Measurements from ENCODE around the gene RFNG. TPM values are rescaled to one million over a fixed set of nuclear protein-coding genes. Genes with fewer than 3 reads are reported as not detected.

The RFNG gene
- polyA plus RNA-seq, 4 donors = 35.4 to 43.8 (median 39.2) TPM

GRCh38 chr17:82020572-82021106 lies 31.0 kb downstream of the RFNG start:
- FAIRE-seq = no peak
- peaks cover 0 to 50% (median 0%) of the 10 kb centered on the region in 3 donors for H3K36me3 ChIP-seq (ENCODE audit: control insufficient read depth in 3 of 3, insufficient read depth in 2 of 3, low read depth in 1 of 3, low read length in 3 of 3)
- no peak overlapping the region for H3K27ac ChIP-seq (ENCODE audit: low read depth in 1 of 3, low read length in 2 of 3)
- no peak overlapping the region for H3K4me3 ChIP-seq (ENCODE audit: low read depth in 1 of 3, low read length in 3 of 3)
- peaks cover 2 to 35% (median 5%) of the 10 kb centered on the region in 3 donors for H3K4me1 ChIP-seq (ENCODE audit: control insufficient read depth in 3 of 3, insufficient read depth in 2 of 3, low read depth in 1 of 3, low read length in 2 of 3)
- WGBS, 3 donors = 57 to 79% (median 72%) methylated on average over 13 to 14 of the region's 14 CpGs
- H3K27me3 ChIP-seq (ENCODE audit: control insufficient read depth in 3 of 3, insufficient read depth in 3 of 3, low read length in 3 of 3) = no peaks in the 10 kb centered on the region
- H3K9me3 ChIP-seq (ENCODE audit: control insufficient read depth in 2 of 2, insufficient read depth in 1 of 2, low read depth in 1 of 2, low read length in 1 of 2) = no peaks in the 10 kb centered on the region
- no peak for DNase-seq

GRCh38 chr17:82019690-82020571 lies 31.7 kb downstream of the RFNG start:
- no peak overlapping the region for H3K27ac ChIP-seq (ENCODE audit: low read depth in 1 of 3, low read length in 2 of 3)
- H3K9me3 ChIP-seq (ENCODE audit: control insufficient read depth in 2 of 2, insufficient read depth in 1 of 2, low read depth in 1 of 2, low read length in 1 of 2) = no peaks in the 10 kb centered on the region
- peaks cover 0 to 47% (median 0%) of the 10 kb centered on the region in 3 donors for H3K36me3 ChIP-seq (ENCODE audit: control insufficient read depth in 3 of 3, insufficient read depth in 2 of 3, low read depth in 1 of 3, low read length in 3 of 3)
- WGBS, 3 donors = 42 to 59% (median 53%) methylated on average over 34 of the region's 34 CpGs
- no peaks in the 10 kb centered on the region for H3K27me3 ChIP-seq (ENCODE audit: control insufficient read depth in 3 of 3, insufficient read depth in 3 of 3, low read length in 3 of 3)
- DNase-seq (peak; percentile 68 to 72), FAIRE-seq (no peak)
- no peak overlapping the region for H3K4me3 ChIP-seq (ENCODE audit: low read depth in 1 of 3, low read length in 3 of 3)
- H3K4me1 ChIP-seq (ENCODE audit: control insufficient read depth in 3 of 3, insufficient read depth in 2 of 3, low read depth in 1 of 3, low read length in 2 of 3) = peaks cover 2 to 35% (median 5%) of the 10 kb centered on the region in 3 donors

DNA sequence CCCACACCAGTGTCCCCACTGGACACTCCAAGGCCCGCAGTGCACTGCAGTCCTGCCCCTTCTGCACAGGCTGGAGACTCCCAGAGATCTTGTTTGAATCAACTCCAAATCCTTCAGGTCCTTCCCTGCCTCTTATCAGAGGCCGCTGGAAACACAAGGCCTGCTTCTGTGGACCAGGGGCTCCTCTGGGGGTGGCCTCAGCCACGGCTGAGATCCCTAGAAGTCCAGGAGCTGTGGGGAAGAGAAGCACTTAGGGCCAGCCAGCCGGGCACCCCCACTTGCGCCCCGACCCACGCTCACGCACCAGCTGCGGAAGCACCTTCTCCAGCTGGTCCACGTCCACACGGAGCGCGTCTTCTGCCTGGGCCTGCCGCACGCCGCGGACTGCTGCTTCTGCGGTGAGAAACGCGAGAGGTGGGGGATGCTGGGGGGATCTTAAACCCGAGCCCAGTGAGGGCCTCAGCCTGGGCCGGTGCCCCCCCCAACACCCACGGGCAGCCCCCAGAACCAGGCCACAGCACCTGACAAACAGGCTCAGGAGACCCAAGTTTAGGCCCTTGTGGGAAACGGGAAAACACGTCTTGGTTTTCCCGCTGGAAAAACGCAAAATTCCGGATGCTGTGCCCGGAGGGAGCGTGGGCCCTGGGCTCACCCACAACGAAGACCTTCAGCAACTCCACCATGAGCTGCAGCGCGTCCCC lies 32.5 kb downstream of the RFNG start:
- FAIRE-seq (no peak), DNase-seq (no peak)
- H3K4me3 ChIP-seq (ENCODE audit: low read depth in 1 of 3, low read length in 3 of 3) = no peak overlapping the region
- peaks cover 0 to 48% (median 0%) of the 10 kb centered on the region in 3 donors for H3K36me3 ChIP-seq (ENCODE audit: control insufficient read depth in 3 of 3, insufficient read depth in 2 of 3, low read depth in 1 of 3, low read length in 3 of 3)
- H3K27ac ChIP-seq (ENCODE audit: low read depth in 1 of 3, low read length in 2 of 3) = no peak overlapping the region
- no peaks in the 10 kb centered on the region for H3K27me3 ChIP-seq (ENCODE audit: control insufficient read depth in 3 of 3, insufficient read depth in 3 of 3, low read length in 3 of 3)
- WGBS, 3 donors = 85 to 87% (median 87%) methylated on average over 33 of the region's 33 CpGs
- H3K9me3 ChIP-seq (ENCODE audit: control insufficient read depth in 2 of 2, insufficient read depth in 1 of 2, low read depth in 1 of 2, low read length in 1 of 2) = no peaks in the 10 kb centered on the region
- peaks cover 2 to 28% (median 3%) of the 10 kb centered on the region in 3 donors for H3K4me1 ChIP-seq (ENCODE audit: control insufficient read depth in 3 of 3, insufficient read depth in 2 of 3, low read depth in 1 of 3, low read length in 2 of 3)

DNA sequence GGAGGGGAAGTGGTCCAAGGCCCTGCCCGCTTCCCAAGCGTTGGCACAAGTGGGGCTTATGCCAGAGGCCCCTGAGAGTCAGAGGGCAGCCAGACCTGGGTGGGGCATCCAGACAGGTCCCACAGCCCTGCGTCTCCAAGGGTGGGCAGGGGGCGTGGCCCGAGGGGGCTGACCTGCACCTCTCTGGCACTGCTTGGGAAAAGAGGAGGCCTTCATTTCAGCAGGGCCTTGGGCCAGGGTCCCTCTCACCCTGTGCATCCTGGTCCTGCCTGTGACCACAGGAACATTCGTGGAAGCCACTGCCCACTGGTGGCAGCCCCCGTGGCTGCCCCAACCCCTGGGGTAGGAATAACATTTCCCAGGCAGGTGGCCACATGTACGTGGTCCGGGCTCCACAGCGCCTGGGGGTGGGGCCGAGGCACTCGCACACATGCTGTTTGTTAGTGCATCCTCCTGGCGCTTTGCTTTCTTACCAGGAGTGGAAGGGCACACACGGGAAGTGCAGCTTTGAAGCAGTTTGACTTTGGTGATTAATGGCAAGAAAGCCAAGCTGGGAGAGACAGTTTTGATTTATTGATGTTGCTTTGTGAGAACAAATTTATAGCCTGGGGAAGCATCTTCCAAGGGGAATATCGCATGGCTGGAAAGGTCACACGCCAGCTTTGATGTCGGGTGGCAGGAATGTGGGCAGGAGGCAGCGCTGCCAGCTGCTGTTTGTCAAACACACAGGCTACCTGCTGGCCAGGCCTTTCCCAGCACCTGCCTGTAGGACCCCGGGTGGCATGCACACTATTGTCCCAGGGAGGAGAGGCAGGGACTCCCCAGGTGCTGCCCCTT lies 33.2 kb downstream of the RFNG start:
- Histone ChIP-seq H3K4me1 (ENCODE audit: control insufficient read depth in 3 of 3, insufficient read depth in 2 of 3, low read depth in 1 of 3, low read length in 2 of 3) (peaks cover 0 to 22% (median 0%) of the 10 kb centered on the region in 3 donors), H3K27ac (ENCODE audit: low read depth in 1 of 3, low read length in 2 of 3) (no peak overlapping the region), H3K36me3 (ENCODE audit: control insufficient read depth in 3 of 3, insufficient read depth in 2 of 3, low read depth in 1 of 3, low read length in 3 of 3) (peaks cover 0 to 56% (median 0%) of the 10 kb centered on the region in 3 donors), H3K4me3 (ENCODE audit: low read depth in 1 of 3, low read length in 3 of 3) (no peak overlapping the region), H3K9me3 (ENCODE audit: control insufficient read depth in 2 of 2, insufficient read depth in 1 of 2, low read depth in 1 of 2, low read length in 1 of 2) (no peaks in the 10 kb centered on the region), H3K27me3 (ENCODE audit: control insufficient read depth in 3 of 3, insufficient read depth in 3 of 3, low read length in 3 of 3) (no peaks in the 10 kb centered on the region)
- WGBS, 3 donors = 52 to 74% (median 64%) methylated on average over 19 of the region's 19 CpGs
- FAIRE-seq (no peak), DNase-seq (no peak)

GRCh38 chr17:82017612-82018151 lies 33.9 kb downstream of the RFNG start:
- H3K36me3 ChIP-seq (ENCODE audit: control insufficient read depth in 3 of 3, insufficient read depth in 2 of 3, low read depth in 1 of 3, low read length in 3 of 3) = peaks cover 0 to 62% (median 0%) of the 10 kb centered on the region in 3 donors
- peaks cover 0 to 22% (median 0%) of the 10 kb centered on the region in 3 donors for H3K4me1 ChIP-seq (ENCODE audit: control insufficient read depth in 3 of 3, insufficient read depth in 2 of 3, low read depth in 1 of 3, low read length in 2 of 3)
- DNase-seq = no peak
- H3K4me3 ChIP-seq (ENCODE audit: low read depth in 1 of 3, low read length in 3 of 3) = no peak overlapping the region
- no peak for FAIRE-seq
- H3K9me3 ChIP-seq (ENCODE audit: control insufficient read depth in 2 of 2, insufficient read depth in 1 of 2, low read depth in 1 of 2, low read length in 1 of 2) = no peaks in the 10 kb centered on the region
- 70 to 74% (median 72%) methylated on average over 12 to 13 of the region's 13 CpGs for WGBS, 3 donors
- H3K27ac ChIP-seq (ENCODE audit: low read depth in 1 of 3, low read length in 2 of 3) = no peak overlapping the region
- no peaks in the 10 kb centered on the region for H3K27me3 ChIP-seq (ENCODE audit: control insufficient read depth in 3 of 3, insufficient read depth in 3 of 3, low read length in 3 of 3)

DNA sequence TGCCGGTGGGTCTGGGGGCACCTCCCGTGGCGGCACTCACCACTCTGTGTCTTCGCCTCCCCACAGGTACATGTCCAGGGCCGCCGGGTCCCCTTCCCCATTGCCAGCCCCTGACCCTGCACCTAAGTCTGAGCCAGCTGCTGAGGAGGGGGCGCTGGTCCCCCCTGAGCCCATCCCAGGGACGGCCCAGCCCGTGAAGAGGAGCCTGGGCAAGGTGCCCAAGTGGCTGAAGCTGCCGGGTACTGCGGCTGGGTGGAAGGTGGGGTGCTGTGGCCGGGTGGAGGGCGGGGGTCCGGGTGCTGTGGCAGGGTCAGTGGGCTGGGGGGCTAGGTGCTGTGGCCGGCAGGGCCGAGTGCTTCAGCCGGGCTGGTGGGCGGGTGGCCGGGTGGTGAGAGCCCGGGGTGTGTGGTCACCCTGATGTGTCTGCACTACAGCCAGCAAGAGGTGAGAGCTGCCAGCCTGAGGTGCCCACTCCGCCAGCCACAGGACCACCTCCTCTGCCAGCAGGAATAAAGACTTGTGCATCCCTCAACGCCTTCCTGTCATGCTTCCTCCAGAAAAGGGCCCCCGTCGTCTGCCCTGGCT lies 34.6 kb downstream of the RFNG start:
- Histone ChIP-seq H3K9me3 (ENCODE audit: control insufficient read depth in 2 of 2, insufficient read depth in 1 of 2, low read depth in 1 of 2, low read length in 1 of 2) (no peaks in the 10 kb centered on the region), H3K27ac (ENCODE audit: low read depth in 1 of 3, low read length in 2 of 3) (no peak overlapping the region), H3K36me3 (ENCODE audit: control insufficient read depth in 3 of 3, insufficient read depth in 2 of 3, low read depth in 1 of 3, low read length in 3 of 3) (peaks cover 0 to 69% (median 0%) of the 10 kb centered on the region in 3 donors), H3K27me3 (ENCODE audit: control insufficient read depth in 3 of 3, insufficient read depth in 3 of 3, low read length in 3 of 3) (no peaks in the 10 kb centered on the region), H3K4me3 (ENCODE audit: low read depth in 1 of 3, low read length in 3 of 3) (no peak overlapping the region), H3K4me1 (ENCODE audit: control insufficient read depth in 3 of 3, insufficient read depth in 2 of 3, low read depth in 1 of 3, low read length in 2 of 3) (peaks cover 0 to 21% (median 0%) of the 10 kb centered on the region in 3 donors)
- DNase-seq = no peak
- FAIRE-seq = no peak
- WGBS, 3 donors = 88 to 89% (median 88%) methylated on average over 24 of the region's 24 CpGs

- no peaks in the 10 kb centered on the region for H3K9me3 ChIP-seq (ENCODE audit: control insufficient read depth in 2 of 2, insufficient read depth in 1 of 2, low read depth in 1 of 2, low read length in 1 of 2)
- no peak overlapping the region for H3K27ac ChIP-seq (ENCODE audit: low read depth in 1 of 3, low read length in 2 of 3)
- H3K4me3 ChIP-seq (ENCODE audit: low read depth in 1 of 3, low read length in 3 of 3) = no peak overlapping the region
- peaks cover 0 to 76% (median 0%) of the 10 kb centered on the region in 3 donors for H3K36me3 ChIP-seq (ENCODE audit: control insufficient read depth in 3 of 3, insufficient read depth in 2 of 3, low read depth in 1 of 3, low read length in 3 of 3)
- DNase-seq (no peak), FAIRE-seq (no peak)
- H3K27me3 ChIP-seq (ENCODE audit: control insufficient read depth in 3 of 3, insufficient read depth in 3 of 3, low read length in 3 of 3) = no peaks in the 10 kb centered on the region
- H3K4me1 ChIP-seq (ENCODE audit: control insufficient read depth in 3 of 3, insufficient read depth in 2 of 3, low read depth in 1 of 3, low read length in 2 of 3) = peaks cover 0 to 14% (median 0%) of the 10 kb centered on the region in 3 donors
- 86 to 94% (median 92%) methylated on average over 21 to 28 of the region's 28 CpGs for WGBS, 3 donors
Observed at GRCh38 chr17:82016061-82016874, 35.3 kb downstream of the RFNG start.

Data from small intestine (tissue), 7 donors.